SK-N-SH (cell line): Measurements from ENCODE around the gene TARDBP. TPM values are rescaled to one million over a fixed set of nuclear protein-coding genes. Genes with fewer than 3 reads are reported as not detected.

Source experiments
- CTCF ChIA-PET: fragments of 300-600, 350-600 bp; formaldehyde crosslinking; extraction: SDS; loops from one replicate; lab custom pipeline; 2021; lab: Yijun Ruan, JAX
- POLR2A ChIA-PET: fragments of 350-600 bp; sonication (Branson Sonifier 250); formaldehyde crosslinking; extraction: SDS; loops from one replicate; lab custom pipeline; 2020; ENCODE audit warnings: antibody characterized with exemption, inconsistent platforms; lab: Yijun Ruan, JAX
- DNase-seq: peaks from one replicate; pipeline ENCODE4 v3.0.0; 2012
- H2AFZ ChIP-seq: fragments of 200-600 bp; sonication (generic); 2 replicates; pipeline ENCODE4 v1.8.1; 2016; ENCODE audit warnings: antibody characterized with exemption, mild to moderate bottlenecking, low read depth
- H3F3A ChIP-seq: fragments of 200-600 bp; sonication (generic); replicated peaks from 2 replicates; pipeline ENCODE3; 2016; ENCODE audit warnings: antibody characterized with exemption, mild to moderate bottlenecking; ENCODE audit not compliant: insufficient read depth
- H3K27ac ChIP-seq, 2 experiments: fragments of 200-500 bp in 1 of 2; fragments of 200-600 bp in 1 of 2; sonication (Bioruptor generic) in 1 of 2; sonication (generic), shearing (Covaris generic) in 1 of 2; 2 replicates each; pipeline versions ENCODE4 v1.5.1 to v1.6.1; 2014 to 2016; ENCODE audit warnings: low read depth in 2 of 2, inconsistent platforms in 1 of 2, low read length in 1 of 2, mild to moderate bottlenecking in 1 of 2, mixed read lengths in 1 of 2
- H3K27me3 ChIP-seq: fragments of 200-600 bp; sonication (generic), shearing (Covaris generic); 2 replicates; pipeline ENCODE4 v1.6.1; 2016; ENCODE audit warnings: mixed run types; ENCODE audit not compliant: insufficient read depth
- H3K36me3 ChIP-seq, 2 experiments: fragments of 200-500 bp in 1 of 2; fragments of 200-600 bp in 1 of 2; sonication (Bioruptor generic) in 1 of 2; sonication (generic) in 1 of 2; replicated peaks in 1 of 2; 2 replicates each; pipeline versions ENCODE3 to v1.5.1; 2014 to 2016; ENCODE audit warnings: low read length in 1 of 2, mild to moderate bottlenecking in 1 of 2; ENCODE audit not compliant: insufficient read depth in 2 of 2, control insufficient read depth in 1 of 2
- H3K4me1 ChIP-seq, 2 experiments: fragments of 200-500 bp in 1 of 2; fragments of 200-600 bp in 1 of 2; sonication (Bioruptor generic) in 1 of 2; sonication (generic), shearing (Covaris generic) in 1 of 2; 2 replicates each; pipeline versions ENCODE4 v1.5.1 to v1.6.1; 2014 to 2016; ENCODE audit warnings: low read depth in 1 of 2, low read length in 1 of 2, mixed run types in 1 of 2; ENCODE audit not compliant: insufficient read depth in 2 of 2, control insufficient read depth in 1 of 2
- H3K4me2 ChIP-seq: fragments of 200-600 bp; sonication (generic), shearing (Covaris generic); 2 replicates; pipeline ENCODE4 v1.6.1; 2017; ENCODE audit warnings: mixed run types
- H3K4me3 ChIP-seq, 2 experiments: fragments of 200-500 bp in 1 of 2; fragments of 200-600 bp in 1 of 2; sonication (Bioruptor generic) in 1 of 2; sonication (generic), shearing (Covaris generic) in 1 of 2; 2 replicates each; pipeline versions ENCODE4 v1.5.1 to v1.8.1; 2014 to 2016; ENCODE audit warnings: low read depth in 2 of 2, inconsistent platforms in 1 of 2, low read length in 1 of 2, mild to moderate bottlenecking in 1 of 2, mixed read lengths in 1 of 2, moderate library complexity in 1 of 2
- H3K79me2 ChIP-seq: fragments of 200-600 bp; sonication (generic); 2 replicates; pipeline ENCODE4 v1.8.1; 2017; ENCODE audit warnings: mild to moderate bottlenecking; ENCODE audit not compliant: insufficient read depth
- H3K9ac ChIP-seq: fragments of 200-600 bp; sonication (generic); 2 replicates; pipeline ENCODE4 v1.6.1; 2017; ENCODE audit warnings: mixed run types
- H3K9me2 ChIP-seq: fragments of 200-600 bp; sonication (generic); 2 replicates; pipeline ENCODE4 v1.6.1; 2017; ENCODE audit warnings: mixed run types
- H3K9me3 ChIP-seq: fragments of 200-600 bp; sonication (generic); 2 replicates; pipeline ENCODE4 v1.6.1; 2017; ENCODE audit warnings: mixed run types, mild to moderate bottlenecking, moderate library complexity
- H4K20me1 ChIP-seq: fragments of 200-600 bp; sonication (generic); 2 replicates; pipeline ENCODE4 v1.6.1; 2017; ENCODE audit warnings: mild to moderate bottlenecking, mixed run types; ENCODE audit not compliant: insufficient read depth
- CHD2 ChIP-seq: fragments of 150-350 bp; IDR thresholded peaks from 2 replicates; pipeline ENCODE4 v1.6.1; 2018; ENCODE audit warnings: low read length; ENCODE audit not compliant: partially characterized antibody
- EZH2phosphoT487 ChIP-seq: fragments of 200-600 bp; sonication (generic); IDR thresholded peaks from 2 replicates; pipeline ENCODE4 v1.6.1; 2017; ENCODE audit warnings: low read depth, mixed run types, mild to moderate bottlenecking, antibody characterized with exemption, moderate library complexity, borderline replicate concordance
- FOSL2 ChIP-seq: IDR thresholded peaks from 2 replicates; pipeline ENCODE4 v1.4.0; 2012; ENCODE audit warnings: low read depth, mild to moderate bottlenecking, moderate library complexity, borderline replicate concordance
- GABPA ChIP-seq: IDR thresholded peaks from 2 replicates; pipeline ENCODE4 v1.4.0; 2012; ENCODE audit warnings: low read depth, mild to moderate bottlenecking
- GATA2 ChIP-seq: sonication (generic); formaldehyde crosslinking; IDR thresholded peaks from 2 replicates; pipeline ENCODE4 v1.5.0; 2020; ENCODE audit warnings: mild to moderate bottlenecking, missing genetic modification reagents
- MXI1 ChIP-seq: IDR thresholded peaks from 2 replicates; pipeline ENCODE4 v1.6.1; 2012; ENCODE audit warnings: mild to moderate bottlenecking, low read depth, low read length, improper control_type of control experiment
- NFIC ChIP-seq: IDR thresholded peaks from 2 replicates; pipeline ENCODE4 v1.4.0; 2012; ENCODE audit warnings: borderline replicate concordance
- POLR2AphosphoS5 ChIP-seq: IDR thresholded peaks from 2 replicates; pipeline ENCODE4 v1.6.1; 2012; ENCODE audit warnings: low read depth, low read length
- RCOR1 ChIP-seq: fragments of 150-350 bp; IDR thresholded peaks from 2 replicates; pipeline ENCODE4 v1.6.1; 2017; ENCODE audit warnings: antibody characterized with exemption, low read length
- TCF12 ChIP-seq: IDR thresholded peaks from 2 replicates; pipeline ENCODE4 v1.4.0; 2012
- WGBS: methylation state at CpG from one replicate; pipeline ENCODE4 v1.1.6; 2017; ENCODE audit warnings: low lambda C conversion rate; 5-methylcytosine and 5-hydroxymethylcytosine counted together
- polyA plus RNA-seq, 3 experiments: library from polyadenylated mRNA; depleted of rRNA; stranded (reverse); fragments of >200 nt; gene quantifications; 2 replicates each; pipeline ENCODE4 v1.2.3, GENCODE V29; 2012
- TF ChIP-seq, protein P1 (sequence below): fragments of 200-600 bp; sonication (generic); IDR thresholded peaks from 2 replicates; pipeline ENCODE4 v1.6.1; 2017; ENCODE audit warnings: antibody characterized with exemption, mild to moderate bottlenecking, moderate library complexity
- TF ChIP-seq, protein P2 (sequence below): IDR thresholded peaks from 2 replicates; pipeline ENCODE4 v1.4.0; 2012; ENCODE audit warnings: low read depth, borderline replicate concordance
- TF ChIP-seq, protein P3 (sequence below): fragments of 150-350 bp; IDR thresholded peaks from 2 replicates; pipeline ENCODE4 v1.6.1; 2017; ENCODE audit warnings: antibody characterized with exemption, low read length, low read depth, borderline replicate concordance
- TF ChIP-seq, protein P4 (sequence below): IDR thresholded peaks from 2 replicates; pipeline ENCODE4 v1.6.1; 2012; ENCODE audit warnings: mild to moderate bottlenecking, low read depth, low read length, moderate library complexity
- TF ChIP-seq, protein P5 (sequence below): IDR thresholded peaks from 2 replicates; pipeline ENCODE4 v1.4.0; 2012; ENCODE audit warnings: low read depth, borderline replicate concordance

The TARDBP gene
- polyA plus RNA-seq, 1 of the 3 experiments (the other 2 are of a cell fraction) = 207 TPM

DNA sequence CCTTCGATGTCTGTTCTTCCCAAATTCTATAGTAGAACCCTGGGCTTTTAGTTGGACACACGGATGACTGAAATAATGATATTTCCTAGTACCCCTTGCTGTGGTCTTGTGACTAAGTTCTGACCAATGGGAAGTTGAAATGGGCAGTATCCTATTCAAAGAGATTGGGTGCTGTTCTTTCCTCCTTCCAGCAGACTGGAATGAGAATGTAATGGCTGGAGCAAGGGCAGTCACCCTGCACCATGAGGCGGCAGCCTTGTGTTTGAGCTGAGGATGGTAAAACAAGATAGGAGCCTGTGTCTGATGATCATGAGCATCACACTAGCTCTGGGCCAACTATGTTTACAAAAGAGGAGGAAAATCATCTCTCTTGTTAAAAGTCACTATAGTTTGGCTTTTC lies 52.5 kb downstream of the TARDBP start:
- DNase-seq = no peak
- H3K9me2 ChIP-seq = no peaks in the 10 kb centered on the region
- no peak overlapping the region for H3K4me2 ChIP-seq
- peaks cover 5% of the 10 kb centered on the region in 2 experiments; a peak in 3 of 4 replicates for H3K4me1 ChIP-seq
- CTCF ChIA-PET = interaction anchor here (0.8 to 2.5 kb wide), 4 partner anchors 13 to 28 kb away, joined by 3 to 11 read pairs (median 4); no protein-coding TSS in a partner anchor
- no peak overlapping the region for H2AFZ ChIP-seq
- no peak overlapping the region for H3K27ac ChIP-seq
- H3K9ac ChIP-seq = no peak overlapping the region
- no peaks in the 10 kb centered on the region for H3K9me3 ChIP-seq
- H3K4me3 ChIP-seq = no peak overlapping the region
- peaks cover 14% of the 10 kb centered on the region for H3F3A ChIP-seq
- TF ChIP-seq, protein P1, sequence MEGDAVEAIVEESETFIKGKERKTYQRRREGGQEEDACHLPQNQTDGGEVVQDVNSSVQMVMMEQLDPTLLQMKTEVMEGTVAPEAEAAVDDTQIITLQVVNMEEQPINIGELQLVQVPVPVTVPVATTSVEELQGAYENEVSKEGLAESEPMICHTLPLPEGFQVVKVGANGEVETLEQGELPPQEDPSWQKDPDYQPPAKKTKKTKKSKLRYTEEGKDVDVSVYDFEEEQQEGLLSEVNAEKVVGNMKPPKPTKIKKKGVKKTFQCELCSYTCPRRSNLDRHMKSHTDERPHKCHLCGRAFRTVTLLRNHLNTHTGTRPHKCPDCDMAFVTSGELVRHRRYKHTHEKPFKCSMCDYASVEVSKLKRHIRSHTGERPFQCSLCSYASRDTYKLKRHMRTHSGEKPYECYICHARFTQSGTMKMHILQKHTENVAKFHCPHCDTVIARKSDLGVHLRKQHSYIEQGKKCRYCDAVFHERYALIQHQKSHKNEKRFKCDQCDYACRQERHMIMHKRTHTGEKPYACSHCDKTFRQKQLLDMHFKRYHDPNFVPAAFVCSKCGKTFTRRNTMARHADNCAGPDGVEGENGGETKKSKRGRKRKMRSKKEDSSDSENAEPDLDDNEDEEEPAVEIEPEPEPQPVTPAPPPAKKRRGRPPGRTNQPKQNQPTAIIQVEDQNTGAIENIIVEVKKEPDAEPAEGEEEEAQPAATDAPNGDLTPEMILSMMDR = no peak
- no peak for TF ChIP-seq CHD2
- no peak for TF ChIP-seq MXI1
- TF ChIP-seq, protein P2, sequence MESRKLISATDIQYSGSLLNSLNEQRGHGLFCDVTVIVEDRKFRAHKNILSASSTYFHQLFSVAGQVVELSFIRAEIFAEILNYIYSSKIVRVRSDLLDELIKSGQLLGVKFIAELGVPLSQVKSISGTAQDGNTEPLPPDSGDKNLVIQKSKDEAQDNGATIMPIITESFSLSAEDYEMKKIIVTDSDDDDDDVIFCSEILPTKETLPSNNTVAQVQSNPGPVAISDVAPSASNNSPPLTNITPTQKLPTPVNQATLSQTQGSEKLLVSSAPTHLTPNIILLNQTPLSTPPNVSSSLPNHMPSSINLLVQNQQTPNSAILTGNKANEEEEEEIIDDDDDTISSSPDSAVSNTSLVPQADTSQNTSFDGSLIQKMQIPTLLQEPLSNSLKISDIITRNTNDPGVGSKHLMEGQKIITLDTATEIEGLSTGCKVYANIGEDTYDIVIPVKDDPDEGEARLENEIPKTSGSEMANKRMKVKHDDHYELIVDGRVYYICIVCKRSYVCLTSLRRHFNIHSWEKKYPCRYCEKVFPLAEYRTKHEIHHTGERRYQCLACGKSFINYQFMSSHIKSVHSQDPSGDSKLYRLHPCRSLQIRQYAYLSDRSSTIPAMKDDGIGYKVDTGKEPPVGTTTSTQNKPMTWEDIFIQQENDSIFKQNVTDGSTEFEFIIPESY = no peak
- TF ChIP-seq GATA2 (CRISPR knock-in tag) = no peak
- TF ChIP-seq FOSL2 = no peak
- TF ChIP-seq EZH2phosphoT487 = no peak
- TF ChIP-seq TCF12 = no peak
- TF ChIP-seq, protein P3, sequence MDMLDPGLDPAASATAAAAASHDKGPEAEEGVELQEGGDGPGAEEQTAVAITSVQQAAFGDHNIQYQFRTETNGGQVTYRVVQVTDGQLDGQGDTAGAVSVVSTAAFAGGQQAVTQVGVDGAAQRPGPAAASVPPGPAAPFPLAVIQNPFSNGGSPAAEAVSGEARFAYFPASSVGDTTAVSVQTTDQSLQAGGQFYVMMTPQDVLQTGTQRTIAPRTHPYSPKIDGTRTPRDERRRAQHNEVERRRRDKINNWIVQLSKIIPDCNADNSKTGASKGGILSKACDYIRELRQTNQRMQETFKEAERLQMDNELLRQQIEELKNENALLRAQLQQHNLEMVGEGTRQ = no peak
- no peak for TF ChIP-seq GABPA
- TF ChIP-seq RCOR1 = no peak
- TF ChIP-seq POLR2AphosphoS5 = no peak
- no peak for TF ChIP-seq NFIC
- TF ChIP-seq, protein P4, sequence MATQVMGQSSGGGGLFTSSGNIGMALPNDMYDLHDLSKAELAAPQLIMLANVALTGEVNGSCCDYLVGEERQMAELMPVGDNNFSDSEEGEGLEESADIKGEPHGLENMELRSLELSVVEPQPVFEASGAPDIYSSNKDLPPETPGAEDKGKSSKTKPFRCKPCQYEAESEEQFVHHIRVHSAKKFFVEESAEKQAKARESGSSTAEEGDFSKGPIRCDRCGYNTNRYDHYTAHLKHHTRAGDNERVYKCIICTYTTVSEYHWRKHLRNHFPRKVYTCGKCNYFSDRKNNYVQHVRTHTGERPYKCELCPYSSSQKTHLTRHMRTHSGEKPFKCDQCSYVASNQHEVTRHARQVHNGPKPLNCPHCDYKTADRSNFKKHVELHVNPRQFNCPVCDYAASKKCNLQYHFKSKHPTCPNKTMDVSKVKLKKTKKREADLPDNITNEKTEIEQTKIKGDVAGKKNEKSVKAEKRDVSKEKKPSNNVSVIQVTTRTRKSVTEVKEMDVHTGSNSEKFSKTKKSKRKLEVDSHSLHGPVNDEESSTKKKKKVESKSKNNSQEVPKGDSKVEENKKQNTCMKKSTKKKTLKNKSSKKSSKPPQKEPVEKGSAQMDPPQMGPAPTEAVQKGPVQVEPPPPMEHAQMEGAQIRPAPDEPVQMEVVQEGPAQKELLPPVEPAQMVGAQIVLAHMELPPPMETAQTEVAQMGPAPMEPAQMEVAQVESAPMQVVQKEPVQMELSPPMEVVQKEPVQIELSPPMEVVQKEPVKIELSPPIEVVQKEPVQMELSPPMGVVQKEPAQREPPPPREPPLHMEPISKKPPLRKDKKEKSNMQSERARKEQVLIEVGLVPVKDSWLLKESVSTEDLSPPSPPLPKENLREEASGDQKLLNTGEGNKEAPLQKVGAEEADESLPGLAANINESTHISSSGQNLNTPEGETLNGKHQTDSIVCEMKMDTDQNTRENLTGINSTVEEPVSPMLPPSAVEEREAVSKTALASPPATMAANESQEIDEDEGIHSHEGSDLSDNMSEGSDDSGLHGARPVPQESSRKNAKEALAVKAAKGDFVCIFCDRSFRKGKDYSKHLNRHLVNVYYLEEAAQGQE = no peak
- TF ChIP-seq, protein P5, sequence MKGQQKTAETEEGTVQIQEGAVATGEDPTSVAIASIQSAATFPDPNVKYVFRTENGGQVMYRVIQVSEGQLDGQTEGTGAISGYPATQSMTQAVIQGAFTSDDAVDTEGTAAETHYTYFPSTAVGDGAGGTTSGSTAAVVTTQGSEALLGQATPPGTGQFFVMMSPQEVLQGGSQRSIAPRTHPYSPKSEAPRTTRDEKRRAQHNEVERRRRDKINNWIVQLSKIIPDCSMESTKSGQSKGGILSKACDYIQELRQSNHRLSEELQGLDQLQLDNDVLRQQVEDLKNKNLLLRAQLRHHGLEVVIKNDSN = no peak
- TF ChIP-seq, all 33 proteins: peak for 0
- H3K36me3 ChIP-seq = peaks cover 39 to 43% of the 10 kb centered on the region in 2 experiments
- peaks cover 11% of the 10 kb centered on the region; the same call in 1 of the 2 replicates for H3K79me2 ChIP-seq
- no peaks in the 10 kb centered on the region for H3K27me3 ChIP-seq
- 91% methylated on average over 3 of the region's 3 CpGs for WGBS
- no peaks in the 10 kb centered on the region for H4K20me1 ChIP-seq
- POLR2A ChIA-PET = no interaction called here
